C4-2B (cell line): Measurements from ENCODE around the gene MAP4K5.
"Not testable (repeated sequence)": the region's sequence is repeated elsewhere in the genome, so short reads cannot be mapped to it uniquely, and the experiment has no call there.

Source experiments
- H3K27ac ChIP-seq: fragments of 450-650 bp; 2 replicates; pipeline ENCODE4 v1.5.1; 2017
- ZFX ChIP-seq: fragments of 450-650 bp; IDR thresholded peaks from 2 replicates; pipeline ENCODE4 v1.6.1; 2017
- TF ChIP-seq, protein P1 (sequence below): fragments of 450-650 bp; conservative IDR thresholded peaks from 2 replicates; pipeline ENCODE4 v1.5.1; 2017; ENCODE audit warnings: mild to moderate bottlenecking

The MAP4K5 gene

DNA sequence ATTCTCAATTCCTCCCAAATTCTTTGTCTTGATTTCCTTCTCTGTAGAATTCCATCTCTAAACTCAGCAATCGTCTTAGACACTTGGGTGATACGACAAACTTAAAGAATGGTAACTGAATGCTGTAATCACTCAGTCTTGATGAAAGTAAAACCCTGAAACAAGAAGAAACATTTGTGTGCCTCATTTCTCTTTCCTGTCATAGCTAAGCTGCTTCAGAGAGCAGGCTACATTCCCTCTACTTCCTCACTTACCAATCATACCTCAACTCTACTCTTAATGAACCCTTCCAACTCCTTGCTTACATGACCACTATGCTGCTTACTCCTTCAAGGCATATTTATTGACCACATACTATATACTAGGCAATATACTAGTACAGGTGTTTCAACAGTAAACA is 8.3 kb downstream of the MAP4K5 start:
- H3K27ac ChIP-seq, result no peak overlapping the region
- TF ChIP-seq, protein P1, sequence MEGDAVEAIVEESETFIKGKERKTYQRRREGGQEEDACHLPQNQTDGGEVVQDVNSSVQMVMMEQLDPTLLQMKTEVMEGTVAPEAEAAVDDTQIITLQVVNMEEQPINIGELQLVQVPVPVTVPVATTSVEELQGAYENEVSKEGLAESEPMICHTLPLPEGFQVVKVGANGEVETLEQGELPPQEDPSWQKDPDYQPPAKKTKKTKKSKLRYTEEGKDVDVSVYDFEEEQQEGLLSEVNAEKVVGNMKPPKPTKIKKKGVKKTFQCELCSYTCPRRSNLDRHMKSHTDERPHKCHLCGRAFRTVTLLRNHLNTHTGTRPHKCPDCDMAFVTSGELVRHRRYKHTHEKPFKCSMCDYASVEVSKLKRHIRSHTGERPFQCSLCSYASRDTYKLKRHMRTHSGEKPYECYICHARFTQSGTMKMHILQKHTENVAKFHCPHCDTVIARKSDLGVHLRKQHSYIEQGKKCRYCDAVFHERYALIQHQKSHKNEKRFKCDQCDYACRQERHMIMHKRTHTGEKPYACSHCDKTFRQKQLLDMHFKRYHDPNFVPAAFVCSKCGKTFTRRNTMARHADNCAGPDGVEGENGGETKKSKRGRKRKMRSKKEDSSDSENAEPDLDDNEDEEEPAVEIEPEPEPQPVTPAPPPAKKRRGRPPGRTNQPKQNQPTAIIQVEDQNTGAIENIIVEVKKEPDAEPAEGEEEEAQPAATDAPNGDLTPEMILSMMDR, result no peak
- no peak for TF ChIP-seq ZFX

DNA sequence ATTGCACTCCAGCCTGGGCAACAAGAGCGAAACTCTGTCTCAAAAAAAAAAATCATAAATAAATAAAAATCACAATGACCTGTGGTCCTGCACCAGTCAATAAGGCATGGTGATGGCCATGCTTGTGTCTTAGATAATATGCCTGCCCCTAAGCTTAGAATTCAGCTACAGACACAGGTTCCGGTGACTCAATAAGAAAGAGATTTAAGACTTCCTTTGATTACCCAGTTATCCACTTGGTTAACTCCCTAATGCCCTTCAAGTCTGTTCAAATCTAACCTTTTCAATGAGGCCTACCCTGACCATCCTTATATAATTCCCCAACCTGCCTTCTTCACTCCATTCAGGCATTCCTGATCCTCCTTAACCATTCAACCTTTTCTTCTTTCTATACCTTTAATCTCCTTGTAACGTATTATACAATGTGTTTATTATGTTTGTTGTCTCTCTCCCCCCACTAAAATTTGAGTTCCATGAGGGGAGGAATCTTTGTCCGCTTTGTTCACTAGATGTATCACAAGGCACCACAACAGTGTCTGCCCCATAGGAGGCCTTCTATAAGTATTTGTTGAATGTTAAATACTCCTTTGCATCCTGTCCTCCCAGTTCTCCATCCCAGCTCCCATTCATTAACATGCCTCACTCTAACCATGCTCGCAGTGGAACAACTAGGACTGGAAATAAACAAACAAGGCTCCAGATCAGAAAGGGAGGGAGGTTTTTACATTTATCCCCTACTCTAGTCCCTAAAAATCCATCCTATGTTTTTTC is 8.9 kb downstream of the MAP4K5 start:
- H3K27ac ChIP-seq, result no peak overlapping the region
- TF ChIP-seq, protein P1, result no peak
- TF ChIP-seq ZFX, result no peak

DNA sequence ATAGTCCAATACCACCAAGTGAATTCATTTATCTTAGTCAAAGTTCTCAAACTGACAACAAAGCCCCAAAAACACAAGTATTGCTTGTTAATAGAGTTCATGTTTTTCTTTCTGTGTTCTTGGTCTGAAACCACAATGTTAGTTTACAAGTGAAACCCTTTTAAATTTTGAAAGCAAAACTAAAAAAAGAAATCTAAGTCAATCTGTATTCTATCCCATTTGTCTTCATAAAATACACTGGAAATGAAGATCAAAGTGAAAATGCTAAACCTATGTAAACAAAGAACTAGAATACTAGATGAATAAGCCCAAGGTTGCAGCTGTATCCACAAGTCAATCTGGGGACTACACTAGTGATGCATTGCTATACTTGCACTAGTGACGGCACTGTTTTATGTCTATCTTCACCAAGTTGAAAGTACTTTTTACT is 10.4 kb downstream of the MAP4K5 start:
- no peak overlapping the region for H3K27ac ChIP-seq
- TF ChIP-seq ZFX, result no peak

DNA sequence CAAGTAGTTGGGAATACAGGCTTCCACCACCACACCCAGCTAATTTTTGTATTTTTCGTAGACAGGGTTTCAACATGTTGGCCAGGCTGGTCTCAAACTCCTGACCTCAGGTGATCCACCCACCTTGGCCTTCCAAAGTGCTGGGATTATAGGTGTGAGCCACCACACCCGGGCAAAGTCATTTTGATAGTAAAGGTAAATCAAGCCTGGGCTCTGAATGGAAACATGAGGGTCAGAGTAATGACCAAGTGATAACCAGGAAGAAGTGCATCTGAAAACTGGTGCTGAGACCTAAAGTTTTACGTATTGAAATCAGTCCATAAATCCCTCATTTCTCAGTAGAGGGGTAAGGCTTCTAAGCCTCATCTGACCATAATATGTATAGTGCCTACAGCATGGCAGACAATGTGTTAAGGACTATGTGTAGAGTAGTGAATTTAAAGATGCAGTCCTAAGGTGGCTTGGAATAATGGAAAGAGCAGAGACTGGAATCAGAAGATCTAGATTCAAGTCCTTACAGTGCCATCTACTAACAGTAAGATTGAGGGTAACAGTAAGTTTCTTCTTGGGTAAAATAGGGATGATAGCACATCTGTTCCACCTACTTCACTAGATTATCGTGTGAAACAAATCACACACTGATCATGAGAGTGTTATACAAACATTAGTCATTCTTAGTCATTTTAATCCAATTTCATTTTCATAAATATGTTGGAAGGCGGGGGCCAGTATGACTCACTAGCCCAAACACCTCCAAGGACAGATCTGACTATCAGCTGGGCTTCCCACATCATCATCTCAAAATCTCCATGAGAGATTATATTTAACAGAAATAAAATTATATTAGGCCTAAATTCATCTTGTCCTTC is 11.2 kb downstream of the MAP4K5 start:
- H3K27ac ChIP-seq, result no peak overlapping the region
- TF ChIP-seq, protein P1, result no peak
- TF ChIP-seq ZFX, result no peak

DNA sequence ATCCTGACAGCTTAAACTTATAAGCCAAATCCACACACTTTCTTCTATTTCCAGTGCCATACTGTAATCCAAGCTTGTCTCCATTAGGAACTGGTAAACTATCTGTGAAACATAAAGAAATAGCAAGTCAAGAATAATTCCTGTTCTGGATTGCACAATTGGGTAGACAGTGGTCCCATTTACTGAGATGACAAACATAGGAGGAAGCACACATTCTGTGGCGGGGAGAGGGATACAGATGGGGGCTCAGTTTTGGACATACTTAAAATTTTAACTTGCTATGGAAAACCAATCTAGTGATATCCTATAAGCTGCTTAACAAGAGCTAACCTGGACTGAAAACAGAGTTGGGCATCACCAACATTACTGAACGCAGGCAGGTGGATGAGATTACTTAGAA is 16.3 kb downstream of the MAP4K5 start:
- no peak overlapping the region for H3K27ac ChIP-seq
- TF ChIP-seq ZFX, result no peak

DNA sequence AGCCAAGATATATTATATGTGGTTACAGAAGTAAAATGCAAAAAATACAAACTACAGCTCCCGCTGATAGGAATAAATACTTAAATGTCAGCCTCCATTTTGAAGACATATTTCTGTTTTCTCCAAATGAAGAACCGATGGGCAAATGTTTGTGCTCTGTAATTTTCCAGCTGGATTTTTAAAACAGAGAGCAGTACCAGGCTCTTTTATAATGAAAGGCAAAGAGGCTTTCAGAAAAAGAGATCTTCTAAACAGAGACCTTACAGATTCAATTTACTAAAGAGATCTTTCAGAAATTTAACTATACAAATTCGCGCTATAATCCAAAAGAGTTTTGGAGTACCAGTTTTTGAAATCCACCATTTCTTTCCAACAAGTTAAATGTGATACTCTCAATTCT is 19.9 kb downstream of the MAP4K5 start:
- TF ChIP-seq, protein P1, result no peak
- no peak for TF ChIP-seq ZFX
- H3K27ac ChIP-seq, result no peak overlapping the region

DNA sequence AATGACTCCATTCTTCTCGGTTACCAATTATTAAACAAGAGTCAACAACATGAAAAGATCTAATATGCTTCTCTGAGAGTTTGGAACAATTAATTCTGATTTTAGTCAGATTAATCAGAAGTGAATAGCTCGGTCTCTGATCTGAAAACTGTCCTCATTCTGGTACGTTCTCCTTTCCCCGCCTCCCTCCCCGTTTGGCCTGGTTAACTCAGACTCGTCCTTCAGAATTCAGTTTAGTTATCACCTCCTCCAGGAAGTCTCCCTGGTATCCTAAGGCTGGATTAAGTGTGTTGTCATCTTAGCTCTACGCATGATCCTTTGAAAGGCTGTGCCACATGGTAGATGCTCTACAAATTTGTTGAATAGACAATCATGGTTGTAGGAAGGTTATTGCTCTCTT is 22.2 kb downstream of the MAP4K5 start:
- TF ChIP-seq ZFX, result no peak
- TF ChIP-seq, protein P1, result no peak
- H3K27ac ChIP-seq, result no peak overlapping the region

DNA sequence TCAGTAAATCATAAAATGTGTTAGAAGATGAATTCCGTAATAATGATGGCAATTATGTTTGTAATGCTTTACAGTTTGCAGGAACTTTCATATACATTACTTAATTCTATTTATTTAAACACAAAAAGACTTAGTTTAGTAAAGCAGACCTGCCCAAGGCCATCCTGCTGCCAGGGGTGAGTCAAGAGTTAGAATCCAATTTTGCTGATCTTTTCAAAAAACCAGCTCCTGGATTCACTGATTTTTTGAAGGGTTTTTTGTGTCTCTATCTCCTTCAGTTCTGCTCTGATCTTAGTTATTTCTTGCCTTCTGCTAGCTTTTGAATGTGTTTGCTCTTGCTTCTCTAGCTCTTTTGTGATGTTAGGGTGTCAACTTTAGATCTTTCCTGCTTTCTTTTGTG is 25.3 kb downstream of the MAP4K5 start:
- H3K27ac ChIP-seq, result not testable (repeated sequence)

DNA sequence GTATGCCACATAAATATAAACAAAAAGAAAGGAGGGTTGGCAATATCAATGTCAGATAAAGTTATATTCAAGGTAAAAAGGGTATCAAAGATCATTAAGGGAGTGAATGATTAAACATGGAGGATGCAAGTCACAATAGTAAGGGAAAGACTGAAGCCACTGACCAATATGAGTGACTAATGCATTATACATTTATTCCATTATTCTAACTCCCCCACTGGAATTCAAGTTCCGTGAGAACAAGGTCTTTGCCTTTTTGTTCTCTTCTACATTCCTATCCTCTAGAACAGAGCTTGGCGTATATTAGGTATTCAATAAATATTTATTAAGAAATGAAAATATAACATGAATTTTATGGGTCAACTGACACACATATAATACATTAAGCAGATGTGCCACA is 30.7 kb downstream of the MAP4K5 start:
- TF ChIP-seq ZFX, result no peak
- TF ChIP-seq, protein P1, result no peak
- no peak overlapping the region for H3K27ac ChIP-seq
